HepG2 (cell line): ENCODE measurements around the gene KLRK1. TPM values are rescaled to one million over a fixed set of nuclear protein-coding genes. Genes with fewer than 3 reads are reported as not detected.

Experiments used
- CBX2 ChIP-seq, 2 experiments: fragments of 200-600 bp in 1 of 2; sonication (generic); formaldehyde crosslinking in 1 of 2; IDR thresholded peaks; 2 replicates each; pipeline versions ENCODE4 v1.7.0 to v1.8.1; 2018 to 2022; ENCODE audit warnings: low read depth in 2 of 2, low read length in 1 of 2, mild to moderate bottlenecking in 1 of 2, missing genetic modification reagents in 1 of 2
- ELF1 ChIP-seq: sonication (generic); formaldehyde crosslinking; IDR thresholded peaks from 2 replicates; pipeline ENCODE4 v1.4.0; 2020; ENCODE audit warnings: missing genetic modification reagents
- FOXJ3 ChIP-seq: sonication (generic); formaldehyde crosslinking; IDR thresholded peaks from 2 replicates; pipeline ENCODE4 v1.4.0; 2020; ENCODE audit warnings: missing genetic modification reagents, mild to moderate bottlenecking, borderline replicate concordance
- FOXP1 ChIP-seq, 2 experiments: fragments of 450-650 bp in 1 of 2; IDR thresholded peaks; 2 replicates each; pipeline ENCODE4 v1.6.1; 2017 to 2018; ENCODE audit warnings: antibody characterized with exemption in 1 of 2
- HOXD1 ChIP-seq: sonication (generic); formaldehyde crosslinking; IDR thresholded peaks from 2 replicates; pipeline ENCODE4 v1.5.0; 2020; ENCODE audit warnings: missing genetic modification reagents
- NFRKB ChIP-seq: fragments of 450-650 bp; IDR thresholded peaks from 2 replicates; pipeline ENCODE4 v1.6.1; 2017
- PHF21A ChIP-seq: sonication (generic); formaldehyde crosslinking; IDR thresholded peaks from 2 replicates; pipeline ENCODE4 v1.5.0; 2020; ENCODE audit warnings: mild to moderate bottlenecking, missing genetic modification reagents
- RELA ChIP-seq: sonication (generic); formaldehyde crosslinking; IDR thresholded peaks from 2 replicates; pipeline ENCODE4 v1.4.0; 2020; ENCODE audit warnings: missing genetic modification reagents
- RXRB ChIP-seq: IDR thresholded peaks from 2 replicates; pipeline ENCODE4 v1.6.1; 2016; ENCODE audit warnings: borderline replicate concordance, missing genetic modification reagents, missing compliant biosample characterization
- SETDB1 ChIP-seq: sonication (generic); formaldehyde crosslinking; IDR thresholded peaks from 2 replicates; pipeline ENCODE4 v1.5.1; 2020; ENCODE audit warnings: missing genetic modification reagents, mild to moderate bottlenecking, borderline replicate concordance
- SMAD1 ChIP-seq: sonication (generic); formaldehyde crosslinking; IDR thresholded peaks from 2 replicates; pipeline ENCODE4 v1.4.0; 2020; ENCODE audit warnings: missing genetic modification reagents, low read depth, mild to moderate bottlenecking, borderline replicate concordance
- ZMYM3 ChIP-seq: sonication (generic); formaldehyde crosslinking; IDR thresholded peaks from 2 replicates; pipeline ENCODE4 v1.5.1; 2020; ENCODE audit warnings: mild to moderate bottlenecking, missing genetic modification reagents
- ZNF558 ChIP-seq: sonication (generic); formaldehyde crosslinking; IDR thresholded peaks from 2 replicates; pipeline ENCODE4 v1.9.0; 2022; ENCODE audit warnings: mild to moderate bottlenecking, missing genetic modification reagents, borderline replicate concordance
- ZNF776 ChIP-seq: sonication (generic); formaldehyde crosslinking; IDR thresholded peaks from 2 replicates; pipeline ENCODE4 v1.4.0; 2020; ENCODE audit warnings: mild to moderate bottlenecking, missing genetic modification reagents
- ZNF792 ChIP-seq: IDR thresholded peaks from 2 replicates; pipeline ENCODE4 v1.6.1; 2016
- polyA plus RNA-seq, 8 experiments: library from polyadenylated mRNA; depleted of rRNA in 3 of 8; stranded (reverse) in 7 of 8; unstranded in 1 of 8; fragments of >200 nt; fragmentation: Illumina TruSeq in 4 of 8; extraction: Trizol in 4 of 8; gene quantifications; 2 replicates each; pipeline versions ENCODE4 v1.2.1 to v1.2.3, GENCODE V29; 2011 to 2016; ENCODE audit warnings: low read depth in 4 of 8, missing spikeins in 1 of 8, mixed read lengths in 1 of 8; ENCODE audit not compliant: insufficient read depth in 1 of 8
- total RNA-seq, 5 experiments: library from RNA; depleted of rRNA; stranded (reverse); fragments of >200 nt; fragmentation: Illumina TruSeq; extraction: Trizol; gene quantifications; 2 replicates each; pipeline ENCODE4 v1.2.3, GENCODE V29; 2016; ENCODE audit warnings: low read depth in 1 of 5
- TF ChIP-seq, protein P1 (sequence below): sonication (generic); formaldehyde crosslinking; IDR thresholded peaks from 2 replicates; pipeline ENCODE4 v1.8.1; 2023; ENCODE audit warnings: missing genetic modification reagents, inconsistent platforms, borderline replicate concordance
- TF ChIP-seq, protein P2 (sequence below): sonication (generic); formaldehyde crosslinking; conservative IDR thresholded peaks from 2 replicates; pipeline ENCODE4 v1.5.0; 2020; ENCODE audit warnings: missing genetic modification reagents
- TF ChIP-seq, protein P3 (sequence below): IDR thresholded peaks from 2 replicates; pipeline ENCODE4 v1.6.1; 2012; ENCODE audit warnings: low read length, improper control_type of control experiment
- TF ChIP-seq, protein P4 (sequence below): sonication (generic); formaldehyde crosslinking; IDR thresholded peaks from 2 replicates; pipeline ENCODE4 v1.4.0; 2020; ENCODE audit warnings: mild to moderate bottlenecking, low read depth, missing genetic modification reagents

Gene KLRK1
- total and polyA plus RNA-seq, 2 of the 13 experiments (the other 11 are each of a cell fraction or from before 2014, with no cell fraction given), result not detected

DNA sequence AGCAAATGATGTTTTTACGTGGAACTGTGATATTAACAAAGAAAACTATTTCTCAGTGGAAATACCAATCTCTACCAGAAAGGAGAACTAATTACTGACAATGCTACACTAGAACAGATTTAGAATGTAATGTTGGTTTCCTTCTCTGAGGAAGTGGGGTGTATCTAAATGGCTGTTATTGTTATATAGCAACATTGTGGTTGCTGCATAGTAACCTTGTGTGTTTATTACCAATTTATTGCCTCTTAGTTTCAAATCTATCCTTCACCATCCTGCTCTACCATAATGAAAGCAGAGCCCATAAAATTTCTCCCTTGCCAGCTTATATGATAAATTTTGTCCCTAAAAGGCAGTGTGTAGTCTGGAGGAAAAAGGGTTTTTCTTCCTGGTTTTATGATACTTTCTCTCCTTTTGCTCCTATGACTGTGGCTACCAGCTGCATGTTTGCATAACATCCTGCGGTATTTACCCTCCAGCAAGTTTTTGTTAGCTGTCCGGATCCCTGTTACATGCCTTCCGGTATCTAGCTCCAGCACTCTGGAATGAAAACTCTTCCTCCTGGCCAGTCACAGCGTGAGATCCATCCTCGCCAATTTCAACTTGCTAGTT, 5.7 kb upstream of the KLRK1 start (continued):
- TF ChIP-seq, protein P1, sequence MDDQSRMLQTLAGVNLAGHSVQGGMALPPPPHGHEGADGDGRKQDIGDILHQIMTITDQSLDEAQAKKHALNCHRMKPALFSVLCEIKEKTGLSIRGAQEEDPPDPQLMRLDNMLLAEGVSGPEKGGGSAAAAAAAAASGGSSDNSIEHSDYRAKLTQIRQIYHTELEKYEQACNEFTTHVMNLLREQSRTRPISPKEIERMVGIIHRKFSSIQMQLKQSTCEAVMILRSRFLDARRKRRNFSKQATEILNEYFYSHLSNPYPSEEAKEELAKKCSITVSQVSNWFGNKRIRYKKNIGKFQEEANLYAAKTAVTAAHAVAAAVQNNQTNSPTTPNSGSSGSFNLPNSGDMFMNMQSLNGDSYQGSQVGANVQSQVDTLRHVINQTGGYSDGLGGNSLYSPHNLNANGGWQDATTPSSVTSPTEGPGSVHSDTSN (CRISPR knock-in tag), result no peak
- peak; percentile 72 for TF ChIP-seq ELF1
- TF ChIP-seq ZMYM3 (CRISPR knock-in tag), result no peak
- no peak for TF ChIP-seq NFRKB
- no peak for TF ChIP-seq FOXP1 (IDR thresholded peaks at IDR 0.05)
- TF ChIP-seq FOXP1 (CRISPR knock-in tag; IDR thresholded peaks at IDR 0.05), result peak; percentile 49
- peak; percentile 51; the same call in 1 of the 2 replicates for TF ChIP-seq RXRB (CRISPR knock-in tag)
- TF ChIP-seq, protein P2, sequence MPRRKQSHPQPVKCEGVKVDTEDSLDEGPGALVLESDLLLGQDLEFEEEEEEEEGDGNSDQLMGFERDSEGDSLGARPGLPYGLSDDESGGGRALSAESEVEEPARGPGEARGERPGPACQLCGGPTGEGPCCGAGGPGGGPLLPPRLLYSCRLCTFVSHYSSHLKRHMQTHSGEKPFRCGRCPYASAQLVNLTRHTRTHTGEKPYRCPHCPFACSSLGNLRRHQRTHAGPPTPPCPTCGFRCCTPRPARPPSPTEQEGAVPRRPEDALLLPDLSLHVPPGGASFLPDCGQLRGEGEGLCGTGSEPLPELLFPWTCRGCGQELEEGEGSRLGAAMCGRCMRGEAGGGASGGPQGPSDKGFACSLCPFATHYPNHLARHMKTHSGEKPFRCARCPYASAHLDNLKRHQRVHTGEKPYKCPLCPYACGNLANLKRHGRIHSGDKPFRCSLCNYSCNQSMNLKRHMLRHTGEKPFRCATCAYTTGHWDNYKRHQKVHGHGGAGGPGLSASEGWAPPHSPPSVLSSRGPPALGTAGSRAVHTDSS (CRISPR knock-in tag), result no peak
- peak; percentile 26; the same call in 1 of the 2 replicates for TF ChIP-seq FOXJ3 (CRISPR knock-in tag)
- no peak for TF ChIP-seq ZNF776 (CRISPR knock-in tag)
- TF ChIP-seq, protein P3, sequence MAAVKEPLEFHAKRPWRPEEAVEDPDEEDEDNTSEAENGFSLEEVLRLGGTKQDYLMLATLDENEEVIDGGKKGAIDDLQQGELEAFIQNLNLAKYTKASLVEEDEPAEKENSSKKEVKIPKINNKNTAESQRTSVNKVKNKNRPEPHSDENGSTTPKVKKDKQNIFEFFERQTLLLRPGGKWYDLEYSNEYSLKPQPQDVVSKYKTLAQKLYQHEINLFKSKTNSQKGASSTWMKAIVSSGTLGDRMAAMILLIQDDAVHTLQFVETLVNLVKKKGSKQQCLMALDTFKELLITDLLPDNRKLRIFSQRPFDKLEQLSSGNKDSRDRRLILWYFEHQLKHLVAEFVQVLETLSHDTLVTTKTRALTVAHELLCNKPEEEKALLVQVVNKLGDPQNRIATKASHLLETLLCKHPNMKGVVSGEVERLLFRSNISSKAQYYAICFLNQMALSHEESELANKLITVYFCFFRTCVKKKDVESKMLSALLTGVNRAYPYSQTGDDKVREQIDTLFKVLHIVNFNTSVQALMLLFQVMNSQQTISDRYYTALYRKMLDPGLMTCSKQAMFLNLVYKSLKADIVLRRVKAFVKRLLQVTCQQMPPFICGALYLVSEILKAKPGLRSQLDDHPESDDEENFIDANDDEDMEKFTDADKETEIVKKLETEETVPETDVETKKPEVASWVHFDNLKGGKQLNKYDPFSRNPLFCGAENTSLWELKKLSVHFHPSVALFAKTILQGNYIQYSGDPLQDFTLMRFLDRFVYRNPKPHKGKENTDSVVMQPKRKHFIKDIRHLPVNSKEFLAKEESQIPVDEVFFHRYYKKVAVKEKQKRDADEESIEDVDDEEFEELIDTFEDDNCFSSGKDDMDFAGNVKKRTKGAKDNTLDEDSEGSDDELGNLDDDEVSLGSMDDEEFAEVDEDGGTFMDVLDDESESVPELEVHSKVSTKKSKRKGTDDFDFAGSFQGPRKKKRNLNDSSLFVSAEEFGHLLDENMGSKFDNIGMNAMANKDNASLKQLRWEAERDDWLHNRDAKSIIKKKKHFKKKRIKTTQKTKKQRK, result no peak
- TF ChIP-seq HOXD1 (CRISPR knock-in tag), result no peak
- TF ChIP-seq SETDB1 (CRISPR knock-in tag), result no peak
- peak; percentile 45; the same call in 1 of the 2 replicates for TF ChIP-seq PHF21A (CRISPR knock-in tag)
- TF ChIP-seq SMAD1 (CRISPR knock-in tag), result no peak
- TF ChIP-seq CBX2 (IDR thresholded peaks at IDR 0.05; ENCODE audit: low read depth, low read length), result no peak
- TF ChIP-seq CBX2 (CRISPR knock-in tag; IDR thresholded peaks at IDR 0.05; ENCODE audit: low read depth), result no peak
- TF ChIP-seq, protein P4, sequence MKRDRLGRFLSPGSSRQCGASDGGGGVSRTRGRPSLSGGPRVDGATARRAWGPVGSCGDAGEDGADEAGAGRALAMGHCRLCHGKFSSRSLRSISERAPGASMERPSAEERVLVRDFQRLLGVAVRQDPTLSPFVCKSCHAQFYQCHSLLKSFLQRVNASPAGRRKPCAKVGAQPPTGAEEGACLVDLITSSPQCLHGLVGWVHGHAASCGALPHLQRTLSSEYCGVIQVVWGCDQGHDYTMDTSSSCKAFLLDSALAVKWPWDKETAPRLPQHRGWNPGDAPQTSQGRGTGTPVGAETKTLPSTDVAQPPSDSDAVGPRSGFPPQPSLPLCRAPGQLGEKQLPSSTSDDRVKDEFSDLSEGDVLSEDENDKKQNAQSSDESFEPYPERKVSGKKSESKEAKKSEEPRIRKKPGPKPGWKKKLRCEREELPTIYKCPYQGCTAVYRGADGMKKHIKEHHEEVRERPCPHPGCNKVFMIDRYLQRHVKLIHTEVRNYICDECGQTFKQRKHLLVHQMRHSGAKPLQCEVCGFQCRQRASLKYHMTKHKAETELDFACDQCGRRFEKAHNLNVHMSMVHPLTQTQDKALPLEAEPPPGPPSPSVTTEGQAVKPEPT (CRISPR knock-in tag), result no peak
- no peak for TF ChIP-seq RELA
- TF ChIP-seq ZNF792 (CRISPR knock-in tag), result 0 out of 2 replicates have a peak, but pooled peaks have one; percentile 59
- TF ChIP-seq ZNF558, result no peak
